GM21723 (cell line): ENCODE measurements around the gene PFKL.
"Not testable (repeated sequence)": the region's sequence is repeated elsewhere in the genome, so short reads cannot be mapped to it uniquely, and the experiment has no call there.

Source experiments
- ATAC-seq: cut with Tn5 transposase; IDR thresholded peaks from one replicate; pipeline ENCODE4 v1.9.1; 2021; ENCODE audit warnings: mild to moderate bottlenecking, moderate library complexity; ENCODE audit not compliant: unreplicated experiment

Gene PFKL

DNA sequence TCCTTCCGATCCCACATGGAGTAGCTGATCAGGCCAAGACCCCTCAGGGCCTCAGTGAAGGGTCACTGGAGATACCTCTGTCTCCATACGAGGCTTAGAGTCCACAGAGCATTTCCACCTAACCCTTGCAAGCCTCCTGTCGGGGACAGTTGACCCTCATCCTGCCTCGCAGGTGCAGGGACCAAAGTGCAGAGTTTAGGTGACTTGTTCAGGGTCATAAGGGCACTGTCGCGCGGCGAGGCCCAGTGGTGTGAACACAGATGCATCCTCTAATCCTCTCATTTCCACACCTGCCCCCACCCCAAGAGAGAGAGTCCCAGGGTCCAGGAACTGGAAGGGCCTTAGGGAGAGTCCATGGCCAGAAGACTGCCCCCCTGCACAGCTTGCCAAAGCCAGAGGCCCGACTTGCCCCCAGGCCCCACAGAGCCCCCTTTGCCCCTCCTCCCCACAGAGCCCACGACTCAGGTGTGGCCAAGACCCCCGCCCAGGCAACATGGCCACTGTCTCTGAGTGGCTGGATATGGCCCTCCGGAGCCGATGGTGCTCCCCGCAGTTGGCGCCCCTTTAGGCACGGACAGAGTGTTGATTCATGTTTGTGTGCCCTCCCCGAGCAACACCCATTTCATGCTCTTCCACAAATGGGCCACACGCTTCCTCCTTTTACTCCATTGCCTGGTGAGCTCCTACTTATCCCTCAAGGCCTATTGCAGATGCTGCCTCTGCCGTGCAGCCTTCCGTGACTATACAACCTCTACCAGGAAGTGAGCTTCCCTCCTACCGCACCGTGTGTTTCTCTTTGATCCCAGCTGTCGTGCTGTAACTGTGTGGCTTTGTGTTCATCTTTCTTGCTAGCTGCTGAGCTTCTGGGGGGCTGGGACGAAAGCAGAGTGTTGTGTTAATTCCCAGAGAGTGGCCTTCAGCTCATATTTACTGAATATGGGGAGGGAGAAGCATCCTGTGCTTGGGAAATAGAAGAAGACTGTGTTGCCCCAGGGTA is 55.2 kb downstream of the PFKL start:
- ATAC-seq = no peak

DNA sequence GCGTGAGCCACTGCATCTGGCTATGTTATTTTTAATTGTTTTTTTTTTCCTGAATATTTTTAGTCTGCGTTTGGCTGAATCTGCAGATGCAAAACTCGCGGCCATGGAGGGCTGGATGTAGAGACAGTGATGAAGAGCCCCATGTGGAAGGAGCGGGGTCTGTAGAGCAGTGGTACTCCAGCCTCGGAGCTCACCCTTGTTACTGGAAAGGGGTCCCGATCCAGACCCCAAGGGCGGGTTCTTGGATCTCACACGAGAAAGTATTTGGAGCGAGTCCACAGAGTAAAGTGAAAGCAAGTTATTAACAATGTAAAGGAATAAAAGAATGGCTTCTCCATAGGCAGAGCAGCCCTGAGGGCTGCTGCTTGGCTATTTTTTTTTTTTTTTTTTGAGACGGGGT is 56.3 kb downstream of the PFKL start:
- ATAC-seq = no peak

DNA sequence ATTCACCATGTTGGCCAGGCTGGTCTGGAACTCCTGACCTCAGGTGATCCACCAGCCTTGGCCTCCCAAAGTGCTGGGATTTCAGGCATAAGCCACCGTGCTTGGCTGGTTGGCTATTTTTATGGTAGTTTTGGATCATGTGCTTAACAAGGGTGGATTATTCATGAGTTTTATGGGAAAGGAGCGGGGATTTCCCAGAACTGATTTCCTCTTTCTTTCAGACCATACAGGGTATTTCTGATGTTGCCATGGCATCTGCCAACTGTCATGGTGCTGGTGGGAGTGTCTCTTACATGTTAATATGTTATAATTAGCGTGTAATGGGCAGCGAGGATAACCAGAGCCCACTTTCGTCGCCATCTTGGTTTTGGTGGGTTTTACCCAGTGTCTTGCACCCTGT is 56.8 kb downstream of the PFKL start:
- no peak for ATAC-seq

DNA sequence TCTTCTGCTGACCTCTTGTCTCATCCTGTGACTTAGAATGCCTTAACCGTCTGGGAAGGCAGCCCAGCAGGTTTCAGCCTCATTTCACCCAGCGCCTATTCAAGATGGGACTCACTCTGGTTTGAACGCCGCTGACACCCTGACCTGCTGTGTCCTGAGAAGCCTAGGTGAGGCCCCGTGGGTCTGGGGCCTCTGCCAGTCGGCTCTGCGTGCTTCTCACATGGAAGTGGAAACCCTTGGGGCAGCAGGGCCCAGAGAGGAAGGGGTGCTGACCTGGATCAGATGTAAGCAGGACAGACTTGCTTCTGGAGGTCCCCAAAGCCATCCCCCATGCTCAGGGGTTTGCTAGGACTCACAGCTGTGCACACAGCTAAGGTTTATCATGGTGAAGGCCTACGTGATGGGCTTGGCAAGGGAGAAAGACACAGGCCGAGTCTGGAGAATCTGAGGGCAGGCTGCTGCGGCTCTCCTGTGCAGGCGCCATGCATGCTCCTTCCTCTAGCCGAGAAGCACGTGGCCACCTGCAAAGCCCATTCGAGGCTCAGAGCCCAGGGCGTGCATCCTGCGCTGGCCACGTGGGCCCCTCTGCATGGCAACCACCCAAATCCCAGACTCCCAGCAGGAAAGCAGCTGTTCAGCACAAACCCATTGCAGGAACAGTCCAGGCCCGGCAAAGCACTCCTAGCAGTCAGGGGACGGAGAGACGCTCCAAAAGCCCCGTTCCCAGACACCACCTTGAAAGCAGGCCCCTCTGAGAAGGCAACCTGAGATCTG is 57.4 kb downstream of the PFKL start:
- ATAC-seq = no peak

DNA sequence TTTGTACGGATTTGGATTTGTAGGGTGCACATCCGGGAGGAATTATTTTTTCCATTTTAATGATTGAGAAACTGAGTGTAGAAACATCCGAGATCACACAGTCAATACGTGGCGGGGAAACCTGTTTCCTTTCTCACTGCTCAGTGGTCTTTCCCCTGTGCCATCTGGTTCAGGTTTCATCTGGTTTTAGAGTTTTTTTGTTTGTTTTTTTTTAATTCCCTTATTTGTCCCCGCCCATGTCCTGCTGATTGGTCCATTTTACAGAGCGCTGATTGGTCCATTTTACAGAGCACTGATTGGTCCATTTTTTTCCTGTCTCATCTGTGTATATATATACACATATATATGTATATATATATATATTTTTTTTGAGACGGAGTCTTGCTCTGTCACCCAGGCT is 59.5 kb downstream of the PFKL start:
- ATAC-seq = no peak

DNA sequence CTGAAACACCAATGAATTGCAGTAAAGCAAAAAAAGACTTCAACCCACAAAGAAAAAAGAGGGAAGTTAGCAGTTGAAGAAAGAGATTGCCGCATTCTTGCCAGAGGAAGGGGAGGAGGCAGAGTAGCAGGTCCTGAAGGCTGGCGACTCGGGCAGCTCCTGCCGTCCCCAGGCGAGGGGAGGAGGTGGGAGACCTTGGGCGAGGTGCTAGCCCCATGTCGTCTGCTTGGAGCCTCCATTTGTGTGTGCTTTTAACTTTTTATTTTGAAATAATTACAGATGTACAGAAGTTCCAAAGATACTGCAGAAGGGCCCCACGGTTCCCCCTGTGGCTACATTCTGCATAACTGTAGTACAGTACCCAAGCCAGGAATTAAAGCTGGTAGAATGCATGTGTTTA is 60.3 kb downstream of the PFKL start:
- no peak for ATAC-seq

DNA sequence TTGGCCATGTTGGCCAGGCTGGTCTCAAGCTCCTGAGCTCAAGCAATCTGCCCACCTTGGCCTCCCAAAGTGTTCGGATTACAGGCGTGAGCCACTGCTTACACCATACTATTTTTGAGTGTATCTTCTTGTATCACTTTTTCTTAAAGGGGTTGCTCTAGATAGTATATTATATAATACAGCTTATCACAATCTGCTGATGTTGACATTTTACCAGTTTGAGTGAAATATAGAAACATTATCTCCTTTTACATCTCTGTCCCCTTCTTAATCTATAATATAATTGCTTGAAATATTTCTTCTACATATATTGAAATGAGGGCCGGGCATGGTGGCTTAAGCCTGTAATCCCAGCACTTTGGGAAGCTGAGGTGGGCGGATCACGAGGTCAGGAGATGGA is 62.0 kb downstream of the PFKL start:
- not testable (repeated sequence) for ATAC-seq

DNA sequence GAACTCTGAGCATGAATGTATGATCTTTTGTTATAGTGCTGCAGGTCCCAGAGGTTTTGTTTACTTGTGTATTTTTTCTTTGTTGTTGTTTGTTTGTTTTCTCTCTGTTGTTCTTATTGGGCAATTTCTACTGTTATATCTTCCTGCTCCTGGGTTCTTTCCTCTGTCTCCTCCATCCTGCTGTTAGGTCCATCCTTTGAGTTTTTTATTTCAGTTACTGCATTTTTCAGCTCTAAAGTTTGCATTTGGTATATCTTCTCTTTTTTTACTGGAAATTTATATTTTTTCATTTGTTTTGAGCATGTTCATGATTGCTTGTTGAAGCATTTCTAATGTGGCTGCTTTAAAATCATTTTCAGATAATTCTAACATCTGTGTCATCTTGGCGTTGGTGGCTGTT is 63.4 kb downstream of the PFKL start:
- no peak for ATAC-seq

DNA sequence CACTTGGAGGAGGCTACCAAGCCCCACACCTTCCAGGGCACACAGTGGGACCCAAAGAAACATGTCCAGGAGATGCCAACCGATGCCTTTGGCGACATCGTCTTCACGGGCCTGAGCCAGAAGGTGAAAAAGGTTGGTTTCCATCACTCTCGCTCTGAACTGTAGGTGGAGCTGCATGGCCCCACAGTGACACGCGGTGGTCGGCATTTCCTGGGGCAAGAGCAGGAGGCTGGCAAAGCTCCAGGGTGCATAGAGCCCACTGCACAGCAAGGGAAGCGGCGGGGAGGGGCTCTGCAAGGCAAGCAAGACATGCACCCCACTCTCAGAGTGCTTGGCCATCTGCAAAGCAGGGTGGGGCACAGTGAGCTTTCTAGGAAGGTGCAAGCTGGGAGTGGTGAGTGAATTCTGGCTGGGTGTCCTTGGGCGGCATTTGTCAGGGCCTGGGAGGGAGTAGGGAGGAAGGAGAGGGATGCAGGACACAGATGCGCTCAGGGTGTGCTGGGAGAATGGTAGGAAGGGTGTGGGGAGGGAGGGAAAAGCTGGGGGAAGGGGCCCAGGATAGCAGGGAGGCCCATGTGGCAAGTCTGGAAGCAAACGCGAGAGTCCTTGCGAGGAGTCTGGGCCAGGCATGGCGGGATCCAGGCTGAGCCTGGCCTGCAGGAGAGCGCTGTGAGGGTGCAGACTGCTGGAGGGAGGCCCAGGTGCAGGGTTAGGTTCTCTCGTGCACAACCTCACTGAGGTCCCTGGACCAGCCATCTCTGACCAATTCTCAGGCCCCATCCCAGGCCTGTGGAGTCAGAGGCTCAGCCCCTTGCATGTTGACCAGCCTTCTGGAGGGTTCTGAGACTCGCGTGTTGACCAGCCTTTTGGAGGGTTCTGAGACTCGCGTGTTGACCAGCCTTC is 64.5 kb downstream of the PFKL start:
- no peak for ATAC-seq

DNA sequence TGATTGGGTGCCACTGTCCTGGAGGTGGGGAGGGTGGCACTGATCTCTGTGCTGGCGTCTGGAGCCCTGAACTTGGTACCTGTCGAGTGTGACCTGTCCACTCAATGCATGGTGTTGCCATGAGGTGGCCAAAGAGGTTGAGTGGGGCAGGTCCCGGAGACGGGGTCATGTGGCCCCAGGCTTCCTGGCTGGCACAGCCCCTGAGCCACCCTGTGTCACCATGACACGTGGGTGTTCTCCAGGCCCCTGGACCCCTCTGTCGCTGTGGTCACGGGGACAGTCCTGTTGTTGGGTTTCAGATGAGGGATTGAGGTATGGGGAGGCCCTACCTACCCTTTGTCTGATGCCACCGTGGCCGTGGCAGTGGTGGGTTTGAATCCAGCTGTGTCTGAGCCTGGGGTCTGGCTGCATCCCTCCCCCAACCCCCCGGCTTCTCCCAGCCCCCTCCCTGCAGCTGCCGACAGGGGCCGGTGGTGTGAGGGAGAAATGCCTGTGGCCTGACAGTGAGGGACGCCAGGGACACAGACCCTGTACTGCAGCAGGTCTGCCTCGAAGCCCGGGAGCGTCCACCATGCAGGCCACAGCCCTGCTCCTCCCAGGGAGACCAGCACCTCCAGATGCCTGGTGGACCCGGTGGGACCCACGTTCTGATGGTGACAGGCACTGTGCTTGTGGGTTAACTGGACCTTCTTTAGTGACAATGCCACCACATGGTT is 65.6 kb downstream of the PFKL start:
- no peak for ATAC-seq

DNA sequence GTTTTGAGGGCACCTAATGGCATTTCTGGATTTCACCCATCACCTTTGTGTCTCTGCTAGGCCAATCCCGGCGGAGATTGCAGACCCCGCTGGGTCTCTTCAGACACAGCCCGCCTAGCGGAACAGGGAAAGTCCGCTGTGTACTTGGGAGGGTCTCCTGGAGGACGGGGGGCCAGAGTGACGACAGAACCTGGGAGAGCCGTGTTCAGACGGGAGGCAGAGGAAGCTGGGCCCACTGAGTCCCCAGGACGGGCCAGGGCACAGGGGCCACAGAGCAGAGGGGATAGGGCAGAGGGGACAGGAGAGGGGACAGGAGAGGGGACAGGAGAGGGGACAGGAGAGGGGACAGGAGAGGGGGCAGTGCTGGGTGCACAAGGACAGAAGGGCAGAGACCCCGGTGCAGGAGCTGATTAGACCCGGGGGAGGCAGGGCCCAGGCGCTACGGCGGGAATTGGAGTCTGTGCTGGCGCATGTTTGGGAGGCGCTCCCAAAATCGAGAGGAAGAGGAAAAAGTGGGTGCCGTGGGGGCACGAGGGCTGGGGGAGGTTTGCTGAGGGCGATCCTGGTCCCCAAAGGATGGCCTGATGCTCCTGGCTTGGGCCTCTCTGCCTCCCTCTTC is 66.2 kb downstream of the PFKL start:
- ATAC-seq = no peak

DNA sequence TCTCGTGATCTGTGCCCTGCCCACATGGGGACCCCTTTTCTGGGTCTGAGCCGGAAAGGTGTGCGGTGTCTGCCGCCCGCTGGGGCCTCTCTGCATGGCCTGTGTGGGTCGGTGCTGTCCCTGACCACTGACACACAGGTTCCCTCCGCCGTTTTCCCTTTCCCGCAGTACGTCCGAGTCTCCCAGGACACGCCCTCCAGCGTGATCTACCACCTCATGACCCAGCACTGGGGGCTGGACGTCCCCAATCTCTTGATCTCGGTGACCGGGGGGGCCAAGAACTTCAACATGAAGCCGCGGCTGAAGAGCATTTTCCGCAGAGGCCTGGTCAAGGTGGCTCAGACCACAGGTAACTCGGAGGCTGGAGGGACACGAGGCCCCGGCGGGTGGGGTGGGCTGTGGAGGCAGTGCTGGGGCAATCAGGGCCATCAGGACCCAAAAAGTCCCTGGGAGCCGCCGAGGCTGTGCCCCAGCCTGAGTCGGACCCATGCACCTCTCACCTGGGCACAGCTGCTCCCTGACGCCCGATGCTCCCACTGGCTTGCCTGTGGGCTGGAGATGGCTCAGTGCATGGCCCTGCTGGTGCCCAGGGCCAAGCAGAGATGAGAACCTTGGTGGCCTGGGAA is 66.8 kb downstream of the PFKL start:
- ATAC-seq = no peak

DNA sequence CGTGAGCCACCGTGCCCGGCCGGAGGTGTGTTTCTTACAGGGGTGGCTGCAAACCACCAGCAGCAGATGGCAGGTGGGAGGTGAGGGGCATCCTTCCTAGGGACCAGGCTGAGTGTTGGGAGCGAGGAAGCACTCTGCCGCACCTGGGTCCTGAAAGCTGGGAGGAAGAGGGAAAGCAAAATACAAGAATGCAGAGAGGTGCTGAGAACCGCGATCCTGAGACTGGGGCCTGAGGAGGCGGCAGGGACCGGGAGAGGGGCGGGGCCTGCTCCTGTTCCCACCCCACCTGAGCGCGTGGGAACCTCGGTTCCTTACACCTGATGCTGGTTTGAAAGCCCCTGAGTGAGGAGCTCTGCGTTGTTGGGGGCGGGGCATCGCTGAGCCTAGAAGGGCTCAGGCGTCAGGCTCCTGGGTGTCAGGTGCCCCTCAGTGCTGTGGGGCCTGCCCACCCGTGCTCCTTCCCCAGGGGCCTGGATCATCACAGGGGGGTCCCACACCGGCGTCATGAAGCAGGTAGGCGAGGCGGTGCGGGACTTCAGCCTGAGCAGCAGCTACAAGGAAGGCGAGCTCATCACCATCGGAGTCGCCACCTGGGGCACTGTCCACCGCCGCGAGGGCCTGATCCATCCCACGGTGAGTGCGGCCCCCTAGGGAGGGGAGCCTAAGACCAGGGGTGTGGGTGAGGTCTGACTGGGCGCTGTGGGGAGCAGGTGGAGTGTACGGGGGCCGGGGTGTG is 69.0 kb downstream of the PFKL start:
- ATAC-seq = no peak

DNA sequence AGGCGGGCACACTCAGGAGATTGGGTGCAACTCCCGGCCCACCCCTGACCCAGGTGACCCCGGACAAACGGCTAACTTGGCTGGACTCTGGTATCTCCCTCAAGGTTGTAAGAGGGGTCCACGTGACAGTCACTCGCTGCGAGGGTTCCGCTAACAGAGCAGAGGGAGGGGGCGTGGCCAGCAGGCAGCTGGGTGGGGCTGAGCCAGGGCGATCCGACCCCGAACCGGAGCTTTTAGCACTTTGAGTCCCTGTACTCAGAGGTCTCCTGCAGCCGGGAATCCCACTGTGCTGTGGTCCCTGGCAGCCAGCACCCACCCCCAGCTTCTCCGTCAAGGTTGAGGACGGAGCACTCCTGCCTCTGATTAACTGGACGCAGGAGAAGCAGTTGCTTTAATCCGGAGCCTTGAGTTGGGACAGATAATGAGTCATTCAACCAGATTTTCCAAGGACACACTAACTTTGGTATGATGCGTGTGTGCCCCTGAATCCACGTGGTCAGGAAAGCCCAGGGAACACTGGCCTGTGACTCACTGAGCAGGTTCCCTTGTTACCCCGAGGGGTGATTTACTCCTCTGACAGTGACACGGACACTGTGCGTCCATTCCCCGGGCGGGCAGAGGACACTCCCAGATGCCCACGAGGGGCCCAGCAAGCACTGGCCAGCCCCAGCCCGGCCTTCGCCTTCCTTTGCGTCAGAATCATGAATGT is 70.3 kb downstream of the PFKL start:
- ATAC-seq = no peak

DNA sequence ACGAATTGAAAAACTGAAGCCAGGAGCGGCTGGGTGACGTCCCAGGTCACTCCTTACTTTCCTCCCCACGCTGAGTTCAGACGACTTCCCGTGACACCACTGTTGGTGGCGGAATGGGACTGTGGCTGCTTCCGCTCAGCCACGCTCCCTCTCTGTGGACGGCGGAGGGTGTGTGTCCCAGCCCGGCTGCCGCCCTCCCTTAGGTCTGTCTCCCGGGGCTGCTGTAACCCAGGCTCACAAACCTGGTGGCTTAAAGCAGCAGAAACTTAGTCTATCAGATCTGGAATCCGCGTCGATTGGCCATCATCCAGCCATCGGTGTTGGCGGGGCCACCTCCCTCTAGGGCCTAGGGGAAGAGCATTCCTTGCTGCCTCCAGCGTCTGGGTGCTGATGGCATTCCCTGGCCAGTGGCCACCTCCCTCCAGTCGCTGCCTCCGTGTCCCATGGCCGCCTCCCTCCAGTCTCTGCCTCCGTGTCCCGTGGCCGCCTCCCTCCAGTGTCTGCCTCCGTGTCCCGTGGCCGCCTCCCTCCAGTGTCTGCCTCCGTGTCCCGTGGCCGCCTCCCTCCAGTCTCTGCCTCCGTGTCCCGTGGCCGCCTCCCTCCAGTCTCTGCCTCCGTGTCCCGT is 71.0 kb downstream of the PFKL start:
- no peak for ATAC-seq

DNA sequence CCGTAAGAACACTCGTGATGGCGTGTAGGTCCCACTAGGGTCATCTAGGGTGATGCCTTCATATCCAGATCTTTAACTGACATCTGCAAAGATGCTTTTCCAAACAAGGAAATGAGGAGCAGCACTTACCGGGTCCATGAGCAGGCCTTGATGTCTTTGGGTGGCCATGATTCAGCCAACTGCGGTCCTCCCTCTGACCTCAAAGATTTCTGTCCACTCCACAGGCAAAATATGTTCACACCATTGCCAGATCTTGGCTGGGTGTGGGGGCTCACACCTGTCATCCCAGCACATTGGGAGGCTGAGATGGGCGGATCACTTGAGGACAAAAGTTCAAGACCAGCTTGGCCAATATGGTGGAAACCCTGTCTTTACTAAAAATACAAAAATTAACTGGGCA is 71.7 kb downstream of the PFKL start:
- no peak for ATAC-seq

DNA sequence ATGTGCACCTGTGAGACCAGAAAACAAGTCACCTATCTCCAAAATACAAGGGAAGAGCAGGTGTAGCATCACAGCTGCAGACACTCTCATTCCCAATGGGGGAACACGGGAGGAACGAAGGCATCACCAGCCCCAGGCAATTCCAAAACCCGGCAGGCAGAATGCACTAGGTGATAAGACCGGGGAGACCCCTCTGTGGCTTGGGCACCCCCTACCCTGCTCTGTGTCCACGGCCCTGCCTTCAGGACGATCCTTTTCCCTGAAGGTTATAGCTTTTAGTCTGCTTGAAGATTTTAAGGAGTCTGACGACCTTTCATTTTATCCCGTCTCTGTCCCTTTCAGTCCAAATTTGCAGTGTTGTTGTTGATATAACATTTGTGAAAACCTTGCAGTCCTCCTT is 72.8 kb downstream of the PFKL start:
- ATAC-seq = no peak
